ENCODE results near the gene ANKS1A.

GRCh38 chr6:34891296-34891695 lies 2.2 kb downstream of the ANKS1A start:
- TF ChIP-seq CTCF (IDR thresholded peaks at IDR 0.05) (no peak), POLR2AphosphoS5 (IDR thresholded peaks at IDR 0.05; ENCODE audit: low read depth, low read length) (no peak), TCF7L2 (IDR thresholded peaks at IDR 0.05; ENCODE audit: low read depth, low read length) (no peak)
- TF ChIP-seq, protein P1, sequence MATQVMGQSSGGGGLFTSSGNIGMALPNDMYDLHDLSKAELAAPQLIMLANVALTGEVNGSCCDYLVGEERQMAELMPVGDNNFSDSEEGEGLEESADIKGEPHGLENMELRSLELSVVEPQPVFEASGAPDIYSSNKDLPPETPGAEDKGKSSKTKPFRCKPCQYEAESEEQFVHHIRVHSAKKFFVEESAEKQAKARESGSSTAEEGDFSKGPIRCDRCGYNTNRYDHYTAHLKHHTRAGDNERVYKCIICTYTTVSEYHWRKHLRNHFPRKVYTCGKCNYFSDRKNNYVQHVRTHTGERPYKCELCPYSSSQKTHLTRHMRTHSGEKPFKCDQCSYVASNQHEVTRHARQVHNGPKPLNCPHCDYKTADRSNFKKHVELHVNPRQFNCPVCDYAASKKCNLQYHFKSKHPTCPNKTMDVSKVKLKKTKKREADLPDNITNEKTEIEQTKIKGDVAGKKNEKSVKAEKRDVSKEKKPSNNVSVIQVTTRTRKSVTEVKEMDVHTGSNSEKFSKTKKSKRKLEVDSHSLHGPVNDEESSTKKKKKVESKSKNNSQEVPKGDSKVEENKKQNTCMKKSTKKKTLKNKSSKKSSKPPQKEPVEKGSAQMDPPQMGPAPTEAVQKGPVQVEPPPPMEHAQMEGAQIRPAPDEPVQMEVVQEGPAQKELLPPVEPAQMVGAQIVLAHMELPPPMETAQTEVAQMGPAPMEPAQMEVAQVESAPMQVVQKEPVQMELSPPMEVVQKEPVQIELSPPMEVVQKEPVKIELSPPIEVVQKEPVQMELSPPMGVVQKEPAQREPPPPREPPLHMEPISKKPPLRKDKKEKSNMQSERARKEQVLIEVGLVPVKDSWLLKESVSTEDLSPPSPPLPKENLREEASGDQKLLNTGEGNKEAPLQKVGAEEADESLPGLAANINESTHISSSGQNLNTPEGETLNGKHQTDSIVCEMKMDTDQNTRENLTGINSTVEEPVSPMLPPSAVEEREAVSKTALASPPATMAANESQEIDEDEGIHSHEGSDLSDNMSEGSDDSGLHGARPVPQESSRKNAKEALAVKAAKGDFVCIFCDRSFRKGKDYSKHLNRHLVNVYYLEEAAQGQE (IDR thresholded peaks at IDR 0.05; ENCODE audit: insufficient read depth in 1 of 2, low read depth in 2 of 2, low read length in 1 of 2), result no peak
